Ascending aorta (tissue), 2 donors: ENCODE data around the gene EMC10. TPM values are rescaled to one million over a fixed set of nuclear protein-coding genes. Genes with fewer than 3 reads are reported as not detected.

Experiments
- DNase-seq, 2 donors: peaks; one replicate each; pipeline ENCODE4 v3.0.0-alpha.2; 2019; ENCODE audit warnings: low spot score in 2 of 2
- H3K27ac ChIP-seq, 2 donors: fragments of 200-600 bp; sonication (generic); one replicate each; pipeline ENCODE4 v1.5.1; 2016 to 2017; ENCODE audit warnings: mild to moderate bottlenecking in 1 of 2
- H3K27me3 ChIP-seq: fragments of 200-600 bp; sonication (generic); one replicate; pipeline ENCODE4 v1.5.1; 2017
- H3K36me3 ChIP-seq, 2 donors: fragments of 200-600 bp; sonication (generic); one replicate each; pipeline ENCODE4 v1.5.1; 2016
- H3K4me1 ChIP-seq, 2 donors: fragments of 200-600 bp; sonication (generic); one replicate each; pipeline ENCODE4 v1.5.1; 2016 to 2017; ENCODE audit warnings: mild to moderate bottlenecking in 1 of 2
- H3K4me3 ChIP-seq, 2 donors: fragments of 200-600 bp; sonication (generic); one replicate each; pipeline ENCODE4 v1.5.1; 2016 to 2017; ENCODE audit warnings: mild to moderate bottlenecking in 1 of 2
- H3K9me3 ChIP-seq, 2 donors: fragments of 200-600 bp; sonication (generic); one replicate each; pipeline ENCODE4 v1.5.1; 2016
- CTCF ChIP-seq, 3 experiments: fragments of 200-600 bp in 2 of 3; fragments of 450-650 bp in 1 of 3; sonication (generic) in 2 of 3; IDR thresholded peaks; one replicate each; pipeline ENCODE4 v1.5.1; 2016 to 2019; ENCODE audit warnings: antibody characterized with exemption in 3 of 3, mild to moderate bottlenecking in 1 of 3, moderate library complexity in 1 of 3
- intact Hi-C: fragments of 100-400 bp; cut with DNase I; formaldehyde crosslinking; loops from one replicate; pipeline ENCODE4 v1.15.1; 2023
- total RNA-seq: library from RNA; depleted of rRNA; stranded (reverse); fragments of >200 nt; gene quantifications from one replicate; pipeline ENCODE4 v1.1.0, GENCODE V29; 2016

Gene EMC10
- total RNA-seq, 1 donor from 2014 or later: 87.9 TPM

- no peaks in the 10 kb centered on the region for H3K9me3 ChIP-seq
- H3K36me3 ChIP-seq: no peaks in the 10 kb centered on the region
- TF ChIP-seq CTCF (IDR thresholded peaks at IDR 0.05): no peak
- H3K4me3 ChIP-seq: peak overlapping the region; percentile 59 to 76
- H3K27ac ChIP-seq: peak overlapping the region; percentile 32 to 44
- peak; percentile 25 to 89 for DNase-seq
- H3K4me1 ChIP-seq: peaks cover 10% of the 10 kb centered on the region in 2 donors
- intact Hi-C loops: loop anchor here (2.0 to 5.0 kb wide), 2 partner anchors 47 to 81 kb away; partner anchors contain the start of genes ASPDH, JOSD2 and POLD1
- H3K27me3 ChIP-seq: peaks cover 20% of the 10 kb centered on the region
Observed at GRCh38 chr19:50431343-50432220, 44.7 kb upstream of the EMC10 start.

GRCh38 chr19:50432221-50433028 is 43.9 kb upstream of the EMC10 start, which contains the start of gene MYBPC2:
Gene MYBPC2 (plus strand): TSS chr19:50432892. CDS start chr19:50432954, 62 bp downstream.
- no peak for TF ChIP-seq CTCF (IDR thresholded peaks at IDR 0.05)
- Histone ChIP-seq H3K36me3 (no peaks in the 10 kb centered on the region), H3K27ac (peak within 1 kb of the TSS; percentile 32 to 44), H3K4me1 (peaks cover 10% of the 10 kb centered on the region in 2 donors), H3K27me3 (peaks cover 20% of the 10 kb centered on the region), H3K4me3 (peak within 1 kb of the TSS; percentile 59 to 76), H3K9me3 (no peaks in the 10 kb centered on the region)
- intact Hi-C loops: loop anchor here (5.0 kb wide), 1 partner anchor 80 kb away; the partner anchor contains the start of genes ASPDH and JOSD2
- no peak for DNase-seq

- no peak overlapping the region for H3K27ac ChIP-seq
- H3K36me3 ChIP-seq: no peaks in the 10 kb centered on the region
- intact Hi-C loops: loop anchor here (5.0 kb wide), 1 partner anchor 79 kb away; the partner anchor contains the start of genes ASPDH and JOSD2
- H3K4me1 ChIP-seq: peaks cover 10% of the 10 kb centered on the region in 2 donors
- H3K27me3 ChIP-seq: peaks cover 20% of the 10 kb centered on the region
- no peaks in the 10 kb centered on the region for H3K9me3 ChIP-seq
- no peak for TF ChIP-seq CTCF (IDR thresholded peaks at IDR 0.05)
- no peak for DNase-seq
- no peak overlapping the region for H3K4me3 ChIP-seq
Observed at GRCh38 chr19:50433201-50434180, 42.8 kb upstream of the EMC10 start.

GRCh38 chr19:50434525-50434924 is 41.8 kb upstream of the EMC10 start:
- DNase-seq: no peak
- no peak for TF ChIP-seq CTCF (IDR thresholded peaks at IDR 0.05)
- intact Hi-C loops: loop anchor here (5.0 kb wide), 1 partner anchor 78 kb away; the partner anchor contains the start of genes ASPDH and JOSD2
- H3K4me3 ChIP-seq: no peak overlapping the region
- peaks cover 10% of the 10 kb centered on the region in 2 donors for H3K4me1 ChIP-seq
- H3K27ac ChIP-seq: no peak overlapping the region
- H3K27me3 ChIP-seq: peaks cover 20% of the 10 kb centered on the region
- no peaks in the 10 kb centered on the region for H3K36me3 ChIP-seq
- no peaks in the 10 kb centered on the region for H3K9me3 ChIP-seq
